SK-N-SH (cell line): ENCODE results near the gene SEMA3C.

ENCODE experiments used
- CTCF ChIP-seq: fragments of 200-600 bp; sonication (generic); IDR thresholded peaks from 2 replicates; pipeline ENCODE4 v1.6.1; 2017; ENCODE audit warnings: antibody characterized with exemption, mild to moderate bottlenecking, moderate library complexity
- NRF1 ChIP-seq: IDR thresholded peaks from 2 replicates; pipeline ENCODE4 v1.6.1; 2012; ENCODE audit warnings: low read depth, mild to moderate bottlenecking, low read length
- RAD21 ChIP-seq: IDR thresholded peaks from 2 replicates; pipeline ENCODE4 v1.6.1; 2012; ENCODE audit warnings: mild to moderate bottlenecking, low read length
- REST ChIP-seq: IDR thresholded peaks from 2 replicates; pipeline ENCODE4 v1.6.1; 2012; ENCODE audit warnings: mild to moderate bottlenecking, low read depth, low read length, moderate library complexity

GRCh38 chr7:80858141-80858903 is 60.5 kb downstream of the SEMA3C start:
- TF ChIP-seq CTCF: no peak
- no peak for TF ChIP-seq REST
- TF ChIP-seq RAD21: no peak
- TF ChIP-seq NRF1: no peak
